HG03439 (cell line): ENCODE results near the gene PILRB.
"Not testable (repeated sequence)": the region's sequence is repeated elsewhere in the genome, so short reads cannot be mapped to it uniquely, and the experiment has no call there.

Experiments
- ATAC-seq: cut with Tn5 transposase; IDR thresholded peaks from one replicate; pipeline ENCODE4 v1.9.1; 2021; ENCODE audit warnings: mild to moderate bottlenecking, moderate library complexity; ENCODE audit not compliant: unreplicated experiment

PILRB gene

DNA sequence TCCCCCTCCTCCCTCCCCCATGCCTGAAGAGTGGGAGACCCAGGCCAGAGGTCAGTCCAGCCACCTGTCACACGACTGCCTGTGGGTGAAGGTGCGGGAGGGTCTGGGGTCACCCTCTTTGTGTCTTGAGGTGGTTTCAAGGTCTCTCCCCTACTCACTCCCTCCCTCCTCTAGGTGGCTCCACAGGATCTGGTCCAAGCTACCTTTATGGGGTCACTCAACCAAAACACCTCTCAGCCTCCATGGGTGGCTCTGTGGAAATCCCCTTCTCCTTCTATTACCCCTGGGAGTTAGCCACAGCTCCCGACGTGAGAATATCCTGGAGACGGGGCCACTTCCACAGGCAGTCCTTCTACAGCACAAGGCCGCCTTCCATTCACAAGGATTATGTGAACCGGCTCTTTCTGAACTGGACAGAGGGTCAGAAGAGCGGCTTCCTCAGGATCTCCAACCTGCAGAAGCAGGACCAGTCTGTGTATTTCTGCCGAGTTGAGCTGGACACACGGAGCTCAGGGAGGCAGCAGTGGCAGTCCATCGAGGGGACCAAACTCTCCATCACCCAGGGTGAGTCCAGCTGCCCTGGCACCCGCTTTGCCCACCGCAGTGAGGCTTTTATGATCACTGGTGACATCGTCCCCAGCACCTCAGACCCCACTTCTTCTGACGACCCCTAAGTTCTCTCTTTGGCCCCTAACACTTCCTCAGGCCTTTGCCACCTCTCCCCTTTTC, 16.1 kb downstream of the PILRB start:
- not testable (repeated sequence) for ATAC-seq

DNA sequence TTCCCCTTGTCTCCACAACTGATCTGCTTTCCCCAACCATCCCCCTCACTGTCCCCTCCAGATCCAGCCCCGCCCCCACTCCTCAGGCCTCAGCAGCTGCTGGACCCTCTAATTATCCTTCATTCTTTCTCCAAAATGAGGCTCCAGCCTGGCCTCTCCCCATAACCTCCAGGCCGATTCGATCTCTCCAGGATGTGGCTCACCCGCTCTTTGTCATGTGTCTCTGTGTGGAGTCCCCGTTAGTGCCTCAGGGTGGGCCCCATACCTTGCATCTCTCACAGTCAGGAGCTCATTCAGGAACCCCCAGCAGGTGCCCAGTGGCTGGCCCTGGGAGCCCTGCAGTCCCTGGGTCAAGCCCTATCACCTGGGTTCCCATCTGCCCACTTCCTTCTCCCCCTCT, 16.7 kb downstream of the PILRB start:
- no peak for ATAC-seq

DNA sequence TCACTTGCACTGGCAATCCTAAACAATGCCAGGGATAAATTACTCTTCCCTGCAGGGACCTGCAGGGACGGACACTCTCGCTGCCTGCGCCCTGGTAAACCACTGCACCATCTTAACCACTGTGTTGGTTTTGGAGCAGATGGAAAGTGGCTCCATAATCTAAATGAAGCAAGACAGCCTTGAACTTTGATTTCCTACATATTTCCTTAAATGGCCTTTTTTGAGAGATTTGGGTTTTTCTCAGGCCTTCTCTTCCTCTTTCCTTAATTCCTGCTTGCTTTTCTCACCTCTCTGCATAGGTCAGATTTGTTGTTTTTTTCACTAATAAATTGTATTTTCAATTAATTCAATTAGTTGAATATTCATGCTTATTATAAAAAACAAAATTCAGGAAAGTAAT, 18.1 kb downstream of the PILRB start:
- ATAC-seq, result no peak

DNA sequence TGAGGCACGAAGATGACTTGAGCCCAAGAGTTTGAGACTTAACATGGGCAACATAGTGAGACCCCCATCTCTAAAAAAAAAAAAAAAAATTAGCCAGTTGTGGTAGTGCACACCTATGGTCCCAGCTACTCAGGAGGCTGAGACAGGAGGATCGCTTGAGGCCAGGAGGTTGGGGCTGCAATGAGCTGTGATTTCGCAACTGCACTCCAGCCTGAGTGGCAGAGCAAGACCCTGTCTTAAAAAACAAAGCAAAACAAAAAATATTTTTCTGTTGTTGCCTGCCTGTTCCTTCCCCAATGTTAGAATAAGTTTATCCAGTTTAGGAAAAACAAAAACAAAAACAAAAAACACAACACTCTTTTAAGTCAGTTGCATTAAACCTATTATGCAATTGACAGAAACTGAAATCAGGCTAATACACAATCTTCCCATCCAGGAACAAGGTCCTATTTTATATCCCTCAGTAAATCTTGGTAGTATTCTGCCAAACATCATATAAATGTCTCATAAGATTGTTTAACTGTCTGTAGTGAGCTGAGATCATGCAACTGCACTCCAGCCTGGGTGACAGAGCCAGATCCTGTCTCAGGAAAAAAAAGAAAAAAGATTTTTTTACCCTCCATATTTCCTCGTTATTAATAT, 20.3 kb downstream of the PILRB start:
- no peak for ATAC-seq

DNA sequence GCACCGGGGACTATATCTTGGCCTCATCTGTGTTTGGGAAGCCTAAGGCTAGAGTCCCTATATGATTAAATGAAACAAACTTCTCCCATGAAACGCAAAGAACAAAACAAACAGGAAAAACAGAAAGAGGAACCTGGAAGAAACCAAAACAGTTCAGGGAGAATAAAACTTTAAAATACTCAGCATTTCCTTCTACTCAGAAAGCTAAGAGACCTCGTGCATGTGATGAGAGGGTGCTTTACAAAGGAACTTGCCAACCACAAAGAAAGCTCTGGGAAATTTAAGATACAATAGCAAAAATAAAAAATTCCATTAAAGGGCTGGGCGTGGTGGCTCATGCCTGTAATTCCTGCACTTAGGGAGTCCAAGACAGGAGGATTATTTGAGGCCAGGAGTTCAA, 22.3 kb downstream of the PILRB start:
- no peak for ATAC-seq

DNA sequence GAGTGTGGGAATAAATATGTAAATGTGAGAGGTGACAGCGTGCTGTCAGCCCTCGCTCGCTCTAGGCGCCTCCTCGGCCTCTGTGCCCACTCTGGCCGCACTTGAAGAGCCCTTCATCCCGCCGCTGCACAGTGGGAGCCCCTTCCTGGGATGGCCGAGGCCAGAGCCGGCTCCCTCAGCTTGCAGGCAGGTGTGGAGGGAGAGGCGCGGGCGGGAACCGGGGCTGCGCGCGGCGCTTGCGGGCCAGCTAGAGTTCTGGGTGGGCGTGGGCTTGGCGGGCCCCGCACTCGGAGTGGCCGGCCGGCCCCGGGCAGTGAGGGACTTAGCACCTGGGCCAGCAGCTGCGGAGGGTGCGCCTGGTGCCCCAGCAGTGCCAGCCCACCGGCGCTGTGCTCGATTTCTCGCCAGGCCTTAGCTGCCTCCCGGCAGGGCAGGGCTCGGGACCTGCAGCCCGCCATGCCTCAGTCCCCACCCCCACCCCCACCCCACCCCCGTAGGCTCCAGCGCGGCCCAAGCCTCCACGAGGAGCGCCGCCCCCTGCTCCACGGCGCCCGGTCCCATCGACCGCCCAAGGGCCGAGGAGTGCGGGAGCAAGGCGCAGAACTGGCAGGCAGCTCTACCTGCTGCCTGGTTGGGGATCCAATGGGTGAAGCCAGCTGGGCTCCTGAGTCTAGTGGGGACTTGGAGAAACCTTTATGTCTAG, 23.8 kb downstream of the PILRB start:
- ATAC-seq, result not testable (repeated sequence)

DNA sequence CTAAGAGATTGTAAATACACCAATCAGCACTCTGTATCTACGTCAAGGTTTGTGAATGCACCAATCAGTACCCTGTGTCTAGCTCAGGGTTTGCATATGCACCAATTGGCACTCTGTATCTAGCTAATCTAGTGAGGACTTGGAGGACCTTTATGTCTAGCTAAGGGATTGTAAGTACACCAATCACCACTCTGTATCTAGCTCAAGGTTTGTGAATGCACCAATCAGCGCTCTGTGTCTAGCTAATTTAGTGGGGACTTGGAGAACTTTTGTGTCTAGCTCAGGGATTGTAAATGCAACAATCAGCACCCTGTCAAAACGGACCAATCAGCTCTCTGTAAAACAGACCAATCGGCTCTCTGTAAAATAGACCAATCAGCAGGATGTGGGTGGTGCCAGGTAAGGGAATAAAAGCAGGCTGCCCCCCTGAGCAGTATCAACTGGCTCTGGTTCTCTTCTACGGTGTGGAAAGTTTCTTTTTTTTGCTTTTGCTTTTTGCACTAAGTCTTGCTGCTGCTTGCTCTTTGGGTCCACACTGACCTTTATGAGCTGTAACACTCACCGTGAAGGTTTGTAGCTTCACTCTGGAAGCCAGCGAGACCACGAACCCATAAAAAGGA, 24.4 kb downstream of the PILRB start:
- not testable (repeated sequence) for ATAC-seq

DNA sequence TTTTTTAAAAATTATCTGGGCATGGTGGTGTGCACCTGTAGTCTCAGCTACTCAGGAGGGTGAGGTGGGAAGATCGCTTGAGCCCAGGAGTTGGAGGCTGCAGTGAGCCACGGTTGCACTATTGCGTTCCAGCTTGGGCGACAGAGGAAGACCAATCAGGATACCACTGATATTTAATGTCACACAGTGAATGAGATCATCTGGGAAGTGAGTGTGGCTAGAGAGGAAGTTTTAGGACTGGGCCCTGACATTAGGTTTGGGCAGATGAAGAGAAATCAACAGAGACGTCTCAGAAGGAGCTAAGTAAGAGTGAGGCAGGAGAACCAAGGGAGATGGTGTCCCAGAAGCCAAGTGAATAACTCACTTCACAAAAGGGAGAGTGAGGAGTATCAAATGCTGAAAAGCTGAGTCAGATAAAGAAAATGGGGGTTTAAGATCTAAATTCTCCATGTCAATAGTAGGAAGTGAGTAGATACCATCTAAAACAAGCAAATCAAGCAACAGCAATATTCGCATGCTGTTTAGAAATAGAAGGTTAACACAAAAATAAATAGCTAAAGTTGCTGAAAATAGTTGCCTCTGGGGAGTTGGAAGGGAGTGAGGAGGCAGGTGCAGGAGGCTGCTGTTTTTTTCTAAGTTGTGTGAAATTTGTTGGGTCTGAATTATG, 26.8 kb downstream of the PILRB start:
- no peak for ATAC-seq

DNA sequence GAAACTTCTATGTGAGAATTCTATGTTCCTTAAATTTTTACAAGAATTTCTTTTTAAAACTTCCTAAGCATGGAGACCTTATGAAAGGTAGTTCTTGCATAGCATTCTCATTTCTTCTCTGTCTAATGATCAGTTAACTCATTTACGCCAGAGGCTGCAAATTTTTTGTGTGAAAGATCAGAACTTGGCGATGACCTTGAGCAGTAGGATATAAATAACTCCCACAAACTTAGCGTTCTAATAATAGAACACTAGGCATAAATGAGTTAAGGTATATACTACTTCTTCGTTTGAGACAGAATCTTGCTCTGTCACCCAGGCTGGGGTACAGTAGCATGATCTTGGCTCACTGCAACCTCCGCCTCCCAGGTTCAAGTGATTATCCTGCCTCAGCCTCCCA, 29.0 kb downstream of the PILRB start:
- no peak for ATAC-seq

DNA sequence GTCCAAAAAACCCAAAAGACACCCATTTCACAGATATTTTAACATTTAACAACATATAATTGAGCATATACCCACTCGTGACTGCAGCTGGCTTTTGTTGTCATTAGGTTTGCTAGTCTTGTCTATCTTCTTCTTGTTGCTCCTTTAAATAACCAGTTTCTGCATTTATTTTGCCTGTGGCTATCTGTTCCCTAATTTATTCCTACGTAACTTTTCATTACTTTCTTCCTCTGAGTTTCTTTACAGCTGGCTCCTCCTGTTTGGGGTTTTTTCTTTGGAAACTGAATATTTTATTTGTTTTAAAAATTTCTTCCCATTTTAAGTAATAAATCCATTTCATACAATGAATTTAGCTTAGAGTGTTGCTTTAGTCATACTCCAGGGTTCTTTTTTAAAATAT, 29.8 kb downstream of the PILRB start:
- no peak for ATAC-seq

DNA sequence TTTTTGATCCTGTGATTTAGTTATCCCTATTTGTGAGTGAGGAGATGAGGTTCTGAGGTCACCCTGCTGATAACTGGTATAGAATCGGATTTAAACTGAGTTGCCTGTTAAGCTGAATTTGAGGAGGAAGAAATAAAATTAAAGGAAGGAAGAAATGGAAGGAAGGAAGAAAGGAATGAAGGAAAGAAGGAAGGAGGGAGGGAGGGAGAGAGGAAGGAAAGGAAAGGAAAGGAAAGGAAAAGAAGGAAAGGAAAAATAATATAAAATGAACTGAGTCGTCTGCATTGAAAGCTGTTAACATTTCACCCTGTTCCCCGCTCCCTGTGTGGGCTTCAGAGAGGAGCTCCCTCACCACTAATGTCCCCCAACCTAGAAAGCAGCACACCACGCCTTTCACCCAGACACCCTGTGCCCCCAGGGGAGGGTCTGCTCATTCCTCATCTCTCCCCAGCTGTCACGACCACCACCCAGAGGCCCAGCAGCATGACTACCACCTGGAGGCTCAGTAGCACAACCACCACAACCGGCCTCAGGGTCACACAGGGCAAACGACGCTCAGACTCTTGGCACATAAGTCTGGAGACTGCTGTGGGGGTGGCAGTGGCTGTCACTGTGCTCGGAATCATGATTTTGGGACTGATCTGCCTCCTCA, 31.6 kb downstream of the PILRB start:
- ATAC-seq, result no peak

DNA sequence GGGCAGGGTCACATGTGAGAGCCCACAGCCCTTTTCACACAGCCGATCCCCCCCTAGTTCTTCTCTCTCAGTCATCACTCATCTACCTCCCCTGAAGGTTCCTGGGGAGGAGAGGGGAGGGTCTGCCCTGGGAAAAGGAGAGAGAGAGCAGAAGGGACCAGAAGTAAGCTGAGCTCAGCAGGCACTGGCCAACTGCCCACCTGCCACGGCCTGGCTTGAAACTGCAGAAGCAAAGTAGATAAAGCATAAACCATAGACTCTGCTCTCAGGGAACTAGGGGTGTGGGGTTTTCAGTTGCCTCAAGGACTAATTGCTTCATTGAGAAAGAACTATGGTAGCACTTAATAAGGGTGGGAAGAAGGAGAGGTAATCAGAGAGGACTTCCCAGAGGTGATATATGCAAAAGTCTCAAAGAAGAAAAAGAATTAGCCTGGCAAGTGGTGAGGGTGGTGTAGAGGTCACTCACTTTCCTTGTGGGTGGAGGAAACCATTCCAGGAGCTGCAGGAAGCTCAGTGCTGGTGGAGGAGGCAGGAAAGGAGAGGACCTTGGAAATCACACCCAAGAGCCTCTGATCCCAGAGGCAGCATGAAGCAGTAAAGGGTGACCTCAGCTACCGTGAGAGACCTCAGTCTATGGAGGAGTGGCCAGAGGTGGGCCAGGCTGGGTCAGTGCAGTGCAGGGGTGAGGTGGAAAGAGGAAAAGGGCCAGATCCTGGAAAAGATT, 32.5 kb downstream of the PILRB start:
- ATAC-seq, result no peak

DNA sequence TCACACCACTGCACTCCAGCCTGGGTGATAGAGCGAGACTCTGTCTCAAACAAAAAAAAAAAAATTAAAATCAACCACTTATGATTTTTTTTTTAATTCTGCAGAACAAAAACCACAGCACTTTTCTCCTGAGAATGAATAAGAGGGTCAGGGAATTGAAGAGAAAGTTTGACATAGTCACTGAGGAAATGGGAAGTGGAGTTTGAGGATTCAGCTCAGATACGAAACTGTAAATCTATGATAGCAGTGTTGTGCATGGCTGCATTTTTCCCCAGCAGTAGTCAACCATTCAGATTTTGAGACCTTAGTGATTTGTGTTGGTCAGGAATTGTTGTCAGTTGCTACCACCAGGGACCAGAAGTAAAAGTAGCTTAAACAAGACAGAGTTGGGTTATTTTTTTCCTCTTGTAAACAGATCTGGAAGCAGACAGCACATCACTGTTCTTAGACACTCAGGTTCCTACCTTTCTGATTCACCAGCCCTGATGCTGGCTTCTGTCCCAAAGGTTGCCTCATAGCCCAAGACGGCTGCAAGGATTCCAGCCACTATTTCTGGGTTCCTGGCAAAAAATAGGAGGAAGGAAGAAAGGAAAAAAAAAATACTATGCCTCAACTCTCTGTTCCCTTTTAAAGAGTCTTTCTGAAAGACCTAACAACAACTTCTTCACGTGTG, 35.5 kb downstream of the PILRB start:
- no peak for ATAC-seq

DNA sequence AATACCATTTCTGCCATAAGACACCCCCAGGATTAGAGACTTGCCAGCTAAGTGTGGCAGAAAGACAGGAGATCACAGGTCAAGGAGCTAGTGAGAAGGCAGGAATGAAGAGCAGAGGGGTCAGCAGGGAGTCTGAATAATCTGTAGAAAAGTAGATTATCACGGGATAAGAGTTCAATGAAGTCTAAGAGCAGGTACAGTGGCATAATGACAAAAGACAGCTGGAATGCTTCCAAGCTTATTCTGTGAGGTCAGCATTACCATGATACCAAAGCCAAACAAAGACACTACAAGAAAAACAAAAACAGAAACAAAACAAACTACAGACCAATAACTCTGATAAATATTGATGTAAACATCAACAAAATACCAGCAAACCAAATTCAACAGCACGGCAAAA, 36.2 kb downstream of the PILRB start:
- ATAC-seq, result no peak

DNA sequence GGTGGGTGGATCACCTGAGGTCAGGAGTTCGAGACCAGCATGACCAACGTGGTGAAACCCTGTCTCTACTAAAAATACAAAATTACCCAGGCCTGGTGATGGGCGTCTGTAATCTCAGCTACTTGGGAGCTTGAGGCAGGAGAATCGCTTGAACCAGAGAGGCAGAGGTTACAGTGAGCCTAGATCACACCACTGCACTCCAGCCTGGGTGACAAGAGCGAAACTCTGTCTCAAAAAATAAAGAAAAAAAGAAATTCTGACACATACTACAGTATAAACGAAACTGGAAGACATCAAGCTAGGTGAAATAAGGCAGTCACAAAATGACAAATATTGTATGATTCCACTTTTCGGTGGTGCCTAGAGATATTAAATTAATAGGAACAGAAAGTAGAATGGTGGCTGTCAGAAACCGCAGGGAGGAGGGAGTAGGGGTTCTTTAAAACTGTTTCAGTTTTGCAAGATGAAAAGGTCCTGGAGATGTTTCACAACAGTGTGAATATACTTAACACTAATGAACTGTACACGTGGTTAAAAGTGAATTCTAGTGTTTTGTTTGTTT, 38.6 kb downstream of the PILRB start:
- peak; percentile 86 for ATAC-seq

DNA sequence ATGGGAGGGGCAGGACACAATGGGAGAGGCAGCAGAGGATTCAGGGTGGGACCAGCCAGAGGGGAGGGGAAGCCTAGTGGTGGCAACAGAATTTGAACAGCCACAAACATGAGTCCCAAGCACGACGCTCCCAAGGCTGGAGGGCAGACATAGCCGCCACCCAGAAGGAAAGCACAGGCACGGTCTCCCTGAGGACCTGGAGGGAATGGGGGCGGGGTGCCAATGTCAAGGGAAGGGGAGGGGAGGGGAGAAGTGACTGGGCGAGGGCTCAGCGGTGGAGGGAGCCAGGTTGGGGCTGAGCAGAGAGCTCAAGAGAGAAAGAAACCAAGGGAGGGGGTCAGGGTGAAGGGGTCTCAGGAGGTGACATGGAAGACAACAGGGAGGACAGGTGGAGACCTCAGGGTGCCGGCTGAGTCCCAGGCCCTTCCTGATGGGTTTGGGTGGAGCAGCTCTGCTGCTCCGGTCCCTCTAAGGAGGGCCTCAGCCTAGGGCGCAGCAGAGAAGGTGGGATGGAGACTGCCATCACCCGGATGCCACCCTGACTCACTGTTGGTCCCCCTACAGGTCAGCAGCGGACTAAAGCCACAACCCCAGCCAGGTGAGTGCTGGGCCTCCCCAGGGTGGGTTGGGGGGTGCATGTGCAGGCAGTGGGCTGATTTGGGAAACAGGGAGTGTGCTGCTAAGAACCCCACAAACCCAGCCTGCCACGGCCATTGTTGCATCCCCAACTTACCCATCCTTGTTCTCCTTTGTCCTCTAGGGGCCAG, 39.6 kb downstream of the PILRB start:
- no peak for ATAC-seq

DNA sequence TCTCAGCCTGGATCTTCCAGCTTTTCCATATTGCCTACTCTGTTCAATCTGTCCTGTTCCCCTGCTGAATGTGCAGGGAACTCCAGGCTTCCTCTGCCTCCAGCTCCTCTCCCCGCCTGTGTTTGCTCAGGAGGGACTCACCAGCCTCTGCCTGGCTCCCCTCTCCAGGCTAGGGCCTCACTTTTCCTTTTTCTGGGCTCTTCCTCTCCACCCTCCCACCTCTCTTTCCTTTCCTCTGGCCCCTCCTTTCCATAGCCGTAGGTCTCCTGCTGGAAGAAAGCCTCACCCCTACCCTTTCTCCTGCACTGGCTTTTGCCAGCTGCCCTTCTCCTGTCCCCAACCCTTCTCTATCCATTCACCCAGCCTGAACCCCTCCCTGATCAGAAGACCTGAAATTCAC, 40.3 kb downstream of the PILRB start:
- no peak for ATAC-seq

DNA sequence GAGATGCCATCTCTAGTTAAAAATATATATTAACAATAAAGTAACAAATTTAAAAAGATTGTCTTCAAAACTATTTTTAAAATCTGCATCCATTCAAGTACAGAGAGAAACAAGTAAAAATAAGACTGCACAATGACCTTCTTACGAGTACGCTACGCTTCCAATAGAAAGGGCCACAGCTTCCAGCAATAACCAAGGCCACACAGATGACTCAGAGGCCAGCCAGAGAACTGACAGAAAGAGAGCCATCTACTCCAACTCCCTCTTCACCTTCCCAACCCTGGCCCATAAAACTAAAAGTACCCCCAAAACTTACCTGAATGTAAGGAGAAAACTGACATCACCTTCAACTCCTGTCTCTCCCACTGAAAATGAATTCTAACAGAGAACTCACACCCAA, 42.1 kb downstream of the PILRB start:
- no peak for ATAC-seq
